DMS 273 (cell line): ENCODE data around the gene MARCHF6.
"Not testable (repeated sequence)": the region's sequence is repeated elsewhere in the genome, so short reads cannot be mapped to it uniquely, and the experiment has no call there.

ENCODE experiments used
- DNase-seq: peaks from one replicate; lab custom pipeline; 2025; ENCODE audit not compliant: unreplicated experiment; lab: John Stamatoyannopoulos, UW

The MARCHF6 gene

DNA sequence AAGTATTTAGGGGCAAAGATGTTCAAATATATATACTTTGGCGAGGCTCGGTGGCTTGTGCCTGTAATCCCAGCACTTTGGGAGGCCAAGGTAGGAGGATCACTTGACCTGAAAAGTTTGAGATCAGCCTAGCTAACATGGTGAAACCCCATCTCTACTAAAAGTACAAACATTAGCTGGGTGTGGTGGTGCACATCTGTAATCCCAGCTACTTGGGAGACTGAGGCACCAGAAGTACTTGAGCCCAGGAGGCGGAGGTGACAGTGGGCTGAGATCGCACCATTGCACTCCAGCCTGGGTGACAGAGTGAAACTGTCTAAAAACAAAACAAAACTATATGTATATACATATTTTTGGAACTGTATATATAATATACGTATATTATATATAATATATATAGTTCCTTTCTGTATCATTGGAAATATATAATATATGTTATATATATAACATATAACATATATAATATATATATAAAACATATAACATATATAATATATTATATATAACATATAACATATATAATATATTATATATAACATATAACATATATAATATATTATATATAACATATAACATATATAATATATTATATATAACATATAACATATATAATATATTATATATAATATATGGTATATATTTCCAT lies 8.9 kb upstream of the MARCHF6 start:
- not testable (repeated sequence) for DNase-seq

- no peak for DNase-seq
Observed at GRCh38 chr5:10348258-10348657, 5.2 kb upstream of the MARCHF6 start.

GRCh38 chr5:10351199-10351905 lies 2.1 kb upstream of the MARCHF6 start:
- peak; percentile 39 for DNase-seq

DNA sequence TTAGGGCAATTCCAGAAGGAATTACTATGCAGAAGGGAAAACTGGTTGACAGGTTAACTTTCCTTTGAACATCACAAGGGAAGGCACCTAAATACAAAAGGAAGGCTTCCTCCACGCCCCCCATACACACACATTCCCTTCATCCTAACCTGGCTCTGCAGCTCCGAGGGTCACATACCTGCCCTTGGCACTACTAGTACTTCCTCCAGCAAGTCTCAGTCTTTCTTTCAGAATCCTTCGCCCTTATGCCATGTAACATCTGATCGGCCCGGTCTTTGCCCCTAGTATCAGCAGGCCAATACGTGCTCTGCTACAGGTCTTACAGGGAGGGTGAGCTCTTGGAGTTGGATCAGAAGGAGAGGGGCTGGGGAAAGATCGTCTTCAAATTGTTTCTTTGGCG lies 1.6 kb upstream of the MARCHF6 start:
- no peak for DNase-seq

DNA sequence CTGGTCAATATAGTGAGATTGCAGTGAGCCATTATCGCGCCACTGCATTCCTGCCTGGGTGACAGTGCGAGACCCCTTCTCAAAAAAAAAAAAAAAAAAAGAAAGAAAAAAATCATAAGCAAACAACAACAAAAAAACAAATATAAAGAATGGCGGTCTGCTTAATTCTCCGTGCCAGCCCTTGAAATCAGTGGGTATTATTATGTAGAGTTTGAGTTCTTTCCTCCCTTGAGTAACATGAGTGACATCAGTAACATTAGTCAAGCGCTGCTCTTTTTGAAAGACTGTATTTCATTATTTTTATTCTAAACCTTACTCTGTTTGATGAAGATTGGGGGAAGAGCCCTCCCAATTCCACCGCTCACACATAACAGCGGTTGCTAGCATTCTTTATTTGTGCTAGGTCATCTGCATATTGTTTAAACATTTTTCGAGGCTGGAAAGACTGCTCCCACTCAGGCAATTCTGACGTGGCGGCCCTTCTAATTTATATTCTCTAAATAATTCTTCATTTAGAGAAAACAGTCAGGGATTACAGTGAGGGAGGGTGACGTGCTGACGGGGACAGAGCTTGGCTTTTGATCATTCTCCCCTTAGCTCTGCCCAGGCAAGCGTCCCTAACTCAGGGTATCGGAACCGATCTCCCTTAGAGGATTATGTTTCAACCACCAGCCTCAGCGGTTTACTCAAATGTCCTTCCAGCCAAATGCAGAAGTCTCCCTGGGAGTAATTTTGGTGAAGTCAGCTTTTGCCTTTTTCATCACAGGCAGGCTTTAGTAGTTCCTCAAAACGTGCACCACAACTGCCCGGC lies 860 bp upstream of the MARCHF6 start:
- DNase-seq: peak; percentile 84

- DNase-seq: peak; percentile 80
Observed at GRCh38 chr5:10354048-10354872, 765 bp downstream of the MARCHF6 start.

GRCh38 chr5:10355071-10355889 lies 1.8 kb downstream of the MARCHF6 start:
- DNase-seq: peak; percentile 54

- DNase-seq: no peak
Observed at GRCh38 chr5:10358999-10359398, 5.5 kb downstream of the MARCHF6 start.

- DNase-seq: no peak
Observed at GRCh38 chr5:10360686-10361085, 7.2 kb downstream of the MARCHF6 start.

- no peak for DNase-seq
Observed at GRCh38 chr5:10363519-10364185, 10.2 kb downstream of the MARCHF6 start.

- peak; percentile 26 for DNase-seq
Observed at GRCh38 chr5:10364186-10364689, 10.7 kb downstream of the MARCHF6 start.

DNA sequence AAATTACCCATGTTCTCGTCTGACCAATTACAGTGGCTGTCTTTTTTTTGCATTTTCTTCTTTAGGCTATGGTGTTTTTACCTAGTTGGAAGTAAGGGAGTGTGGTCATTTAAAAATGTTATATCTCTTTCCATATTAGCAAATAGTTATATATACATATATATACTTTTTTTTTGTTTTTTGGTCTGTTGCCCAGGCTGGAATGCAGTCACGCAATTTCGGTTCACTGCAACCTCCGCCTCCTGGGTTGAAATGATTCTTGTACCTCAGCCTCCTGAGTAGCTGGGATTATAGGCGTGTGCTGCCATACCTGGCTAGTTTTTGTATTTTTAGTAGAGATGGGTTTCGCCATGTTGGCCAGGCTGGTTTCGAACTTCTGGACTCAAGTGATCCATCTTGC lies 12.3 kb downstream of the MARCHF6 start:
- DNase-seq: no peak

DNA sequence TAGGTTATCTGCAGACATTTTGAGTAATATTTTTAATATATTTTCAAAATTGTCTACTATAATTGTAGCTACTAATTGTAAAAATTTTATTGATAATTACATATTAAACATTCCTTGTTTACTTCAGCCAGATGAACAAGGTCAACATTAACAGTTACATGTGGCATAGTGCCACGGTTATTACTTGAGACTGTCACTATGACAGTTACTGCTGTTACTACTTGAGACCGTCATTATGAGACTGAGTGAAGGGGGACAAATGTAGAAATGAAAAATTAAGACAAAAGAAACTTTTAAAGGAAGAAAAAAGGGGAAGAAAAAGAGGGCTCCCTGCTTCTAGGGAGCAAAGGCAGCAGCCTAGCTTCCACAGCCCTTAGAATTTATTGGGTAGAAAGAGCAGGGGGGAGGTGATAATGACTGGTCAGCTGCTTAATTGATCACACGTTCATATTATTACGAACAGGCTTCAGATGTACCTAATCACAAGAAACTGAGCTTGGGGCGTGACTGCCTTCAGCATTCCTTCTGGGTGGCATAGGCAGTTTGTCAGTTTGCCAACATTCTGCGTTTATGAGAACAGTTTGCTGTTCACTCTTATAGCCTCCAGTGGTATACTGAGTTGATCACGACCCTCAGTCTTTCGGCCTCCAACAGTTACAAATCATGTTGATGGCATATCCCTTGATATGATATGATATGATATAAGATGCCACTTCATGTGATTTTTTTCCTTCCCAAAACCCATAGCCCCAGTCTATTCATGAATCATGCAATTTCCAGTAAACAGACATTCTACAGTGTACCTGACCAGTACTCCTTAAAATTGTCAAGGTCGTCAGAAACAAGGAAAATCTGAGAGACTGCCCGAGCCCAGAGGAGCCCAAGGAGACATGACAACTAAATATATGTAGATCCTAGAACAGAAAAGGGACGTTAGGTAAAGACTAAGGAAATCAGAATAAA lies 13.1 kb downstream of the MARCHF6 start:
- DNase-seq: peak; percentile 51

GRCh38 chr5:10367579-10367978 lies 14.1 kb downstream of the MARCHF6 start:
- DNase-seq: no peak

DNA sequence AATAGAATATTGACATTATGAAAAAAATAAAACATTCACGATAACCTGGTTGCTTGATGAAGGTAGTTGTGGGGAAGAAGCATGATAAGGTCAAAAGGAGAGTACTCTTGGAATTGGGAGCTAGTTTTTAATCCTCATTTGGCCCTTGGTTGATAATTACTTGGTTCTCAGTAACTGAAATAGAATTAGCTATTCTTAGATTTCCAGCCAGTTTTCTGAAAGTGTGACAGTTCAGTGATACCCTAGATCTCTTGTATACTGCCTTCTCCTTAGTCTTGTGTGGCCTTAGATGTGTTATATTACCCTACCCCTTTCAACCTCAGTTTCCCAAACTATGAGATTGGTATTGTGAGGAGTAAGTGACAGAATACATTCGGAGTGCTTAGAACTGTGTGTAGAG lies 17.4 kb downstream of the MARCHF6 start:
- DNase-seq: no peak

- DNase-seq: not testable (repeated sequence)
Observed at GRCh38 chr5:10371369-10371768, 17.9 kb downstream of the MARCHF6 start.

GRCh38 chr5:10372726-10373709 lies 19.5 kb downstream of the MARCHF6 start:
- DNase-seq: no peak
